Measurements from ENCODE around the gene OSBPL6. TPM values are rescaled to one million over a fixed set of nuclear protein-coding genes. Genes with fewer than 3 reads are reported as not detected.

OSBPL6 gene
- polyA plus RNA-seq, 1 donor: 4.6 TPM

DNA sequence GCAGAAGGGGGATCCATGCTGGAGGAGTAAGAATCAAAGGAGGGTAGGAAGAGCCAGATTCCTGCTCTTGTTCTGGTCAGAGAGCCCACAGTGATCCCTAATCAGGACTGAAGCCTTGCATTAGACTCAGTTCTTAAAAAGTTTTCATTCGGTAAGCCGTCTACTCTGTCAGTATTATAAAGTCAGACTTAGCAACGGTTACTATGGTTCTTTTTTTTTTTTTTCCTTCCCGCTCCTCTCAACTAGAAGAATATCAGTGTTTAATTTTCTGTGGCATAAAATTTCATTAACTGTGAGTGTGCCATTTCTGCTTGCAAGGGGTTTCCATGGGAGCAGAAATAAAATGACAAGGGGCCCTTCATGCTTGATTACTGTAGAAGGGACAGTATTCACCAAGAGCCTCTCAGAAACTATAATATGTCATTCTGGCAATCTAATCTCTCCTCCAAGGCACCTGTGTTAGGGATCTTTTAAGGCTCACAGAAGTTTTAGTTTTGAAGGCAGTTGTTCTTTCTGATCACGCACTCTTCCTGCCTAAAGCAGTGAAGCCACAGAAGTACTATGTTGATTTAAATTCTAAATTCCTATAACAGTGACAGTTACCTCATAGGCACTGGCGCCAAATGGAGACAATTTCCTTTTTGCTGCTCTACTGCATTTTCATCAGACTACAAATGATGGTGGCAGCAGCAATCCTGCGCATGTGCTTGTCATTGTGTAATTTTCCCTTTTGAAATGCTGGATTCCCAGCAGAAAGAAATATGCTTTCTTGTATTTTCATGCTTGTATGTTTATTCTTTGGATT lies 57.0 kb downstream of the OSBPL6 start:
- H3K36me3 ChIP-seq (ENCODE audit: control insufficient read depth, insufficient read depth, low read length): no peaks in the 10 kb centered on the region
- H3K27me3 ChIP-seq (ENCODE audit: control insufficient read depth, insufficient read depth, low read length): no peaks in the 10 kb centered on the region
- H3K27ac ChIP-seq (ENCODE audit: low read length): no peak overlapping the region
- H3K9me3 ChIP-seq (ENCODE audit: control insufficient read depth, low read depth, low read length): no peaks in the 10 kb centered on the region
- no peak overlapping the region for H3K4me3 ChIP-seq (ENCODE audit: low read length)
- DNase-seq: no peak
- 73% methylated on average over 2 of the region's 7 CpGs for WGBS (ENCODE audit: insufficient coverage, low lambda C conversion rate)
- H3K4me1 ChIP-seq (ENCODE audit: control insufficient read depth, insufficient read depth, low read length): no peaks in the 10 kb centered on the region

DNA sequence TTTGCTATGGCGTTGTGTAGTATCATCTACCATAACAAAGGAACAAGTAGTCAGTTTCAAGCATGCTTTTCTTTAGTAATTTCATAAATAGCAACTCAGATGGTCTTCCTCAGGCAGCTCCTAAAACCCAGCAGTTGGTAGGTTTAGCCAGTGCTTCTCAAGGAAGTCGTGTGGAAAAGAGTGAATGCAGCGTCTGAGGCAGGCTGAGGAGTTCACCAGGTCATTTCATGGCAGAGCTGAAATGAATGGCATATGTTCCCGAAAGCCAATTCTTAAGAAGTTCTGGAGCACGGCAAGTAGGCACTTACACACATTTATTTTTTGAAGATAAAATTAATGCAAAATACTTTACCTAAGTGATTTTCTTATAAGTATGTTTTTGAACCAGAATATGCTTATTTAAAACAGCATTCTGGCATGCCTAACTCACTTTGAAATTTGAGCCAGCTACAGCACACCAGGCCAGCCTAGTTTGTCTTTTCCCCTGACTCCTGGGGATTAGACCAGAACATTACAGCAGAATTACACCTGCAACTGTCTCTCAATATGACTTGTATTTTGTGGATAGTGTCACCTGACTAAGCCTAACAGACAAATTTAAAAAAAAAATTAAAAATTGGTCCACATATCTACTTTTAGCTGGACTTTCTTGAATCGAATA lies 62.2 kb downstream of the OSBPL6 start:
- H3K4me1 ChIP-seq (ENCODE audit: control insufficient read depth, insufficient read depth, low read length): no peaks in the 10 kb centered on the region
- H3K4me3 ChIP-seq (ENCODE audit: low read length): no peak overlapping the region
- WGBS (ENCODE audit: insufficient coverage, low lambda C conversion rate): no CpG with 5 or more reads among the region's 6 CpGs
- DNase-seq: no peak
- no peak overlapping the region for H3K27ac ChIP-seq (ENCODE audit: low read length)
- H3K9me3 ChIP-seq (ENCODE audit: control insufficient read depth, low read depth, low read length): no peaks in the 10 kb centered on the region
- H3K27me3 ChIP-seq (ENCODE audit: control insufficient read depth, insufficient read depth, low read length): no peaks in the 10 kb centered on the region
- no peaks in the 10 kb centered on the region for H3K36me3 ChIP-seq (ENCODE audit: control insufficient read depth, insufficient read depth, low read length)

DNA sequence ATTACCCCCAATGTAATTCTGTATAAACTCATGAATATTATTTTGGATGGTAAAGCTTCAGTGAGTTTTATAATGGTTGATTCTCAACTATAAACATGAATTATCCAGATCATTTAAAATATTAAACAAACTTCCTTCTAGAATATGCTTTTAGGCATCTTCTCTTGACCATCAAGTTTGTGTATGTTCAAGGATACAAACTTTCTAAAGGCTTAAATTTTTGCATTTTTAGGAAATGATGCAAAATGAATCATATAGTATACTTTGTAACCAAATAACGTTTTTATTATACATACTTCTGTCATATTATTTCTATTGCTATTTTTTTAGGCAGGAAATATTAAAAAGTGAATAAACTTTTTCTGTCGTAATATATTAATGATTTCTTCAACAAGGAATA lies 62.8 kb downstream of the OSBPL6 start:
- H3K27ac ChIP-seq (ENCODE audit: low read length): no peak overlapping the region
- no peak overlapping the region for H3K4me3 ChIP-seq (ENCODE audit: low read length)
- no peak for DNase-seq
- H3K9me3 ChIP-seq (ENCODE audit: control insufficient read depth, low read depth, low read length): no peaks in the 10 kb centered on the region
- H3K36me3 ChIP-seq (ENCODE audit: control insufficient read depth, insufficient read depth, low read length): no peaks in the 10 kb centered on the region
- H3K27me3 ChIP-seq (ENCODE audit: control insufficient read depth, insufficient read depth, low read length): no peaks in the 10 kb centered on the region
- WGBS (ENCODE audit: insufficient coverage, low lambda C conversion rate): 100% methylated on average over 2 of the region's 2 CpGs
- H3K4me1 ChIP-seq (ENCODE audit: control insufficient read depth, insufficient read depth, low read length): no peaks in the 10 kb centered on the region

DNA sequence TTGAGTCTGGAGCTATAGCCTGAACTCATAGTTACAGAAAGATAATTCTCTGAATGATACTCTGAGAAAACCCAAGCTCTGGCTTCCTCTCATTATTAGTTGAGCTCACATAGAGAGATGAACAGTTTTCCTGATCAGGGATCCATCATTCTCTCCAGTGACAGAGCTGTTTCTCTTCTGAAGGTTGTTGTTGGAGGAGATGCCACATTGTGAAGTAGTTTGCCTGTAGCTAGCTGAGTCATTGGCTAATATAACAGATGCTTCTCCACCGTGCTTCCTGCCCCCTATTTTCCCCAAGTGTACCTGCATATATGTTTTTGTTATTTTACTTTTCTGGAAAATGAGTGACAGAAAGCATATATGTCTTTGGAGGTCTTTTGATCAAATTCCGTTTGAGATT lies 64.6 kb downstream of the OSBPL6 start:
- no peak overlapping the region for H3K4me3 ChIP-seq (ENCODE audit: low read length)
- H3K27ac ChIP-seq (ENCODE audit: low read length): no peak overlapping the region
- no peaks in the 10 kb centered on the region for H3K27me3 ChIP-seq (ENCODE audit: control insufficient read depth, insufficient read depth, low read length)
- WGBS (ENCODE audit: insufficient coverage, low lambda C conversion rate): 83% methylated on average over 1 of the region's 2 CpGs
- H3K36me3 ChIP-seq (ENCODE audit: control insufficient read depth, insufficient read depth, low read length): no peaks in the 10 kb centered on the region
- H3K4me1 ChIP-seq (ENCODE audit: control insufficient read depth, insufficient read depth, low read length): no peaks in the 10 kb centered on the region
- no peak for DNase-seq
- H3K9me3 ChIP-seq (ENCODE audit: control insufficient read depth, low read depth, low read length): no peaks in the 10 kb centered on the region

DNA sequence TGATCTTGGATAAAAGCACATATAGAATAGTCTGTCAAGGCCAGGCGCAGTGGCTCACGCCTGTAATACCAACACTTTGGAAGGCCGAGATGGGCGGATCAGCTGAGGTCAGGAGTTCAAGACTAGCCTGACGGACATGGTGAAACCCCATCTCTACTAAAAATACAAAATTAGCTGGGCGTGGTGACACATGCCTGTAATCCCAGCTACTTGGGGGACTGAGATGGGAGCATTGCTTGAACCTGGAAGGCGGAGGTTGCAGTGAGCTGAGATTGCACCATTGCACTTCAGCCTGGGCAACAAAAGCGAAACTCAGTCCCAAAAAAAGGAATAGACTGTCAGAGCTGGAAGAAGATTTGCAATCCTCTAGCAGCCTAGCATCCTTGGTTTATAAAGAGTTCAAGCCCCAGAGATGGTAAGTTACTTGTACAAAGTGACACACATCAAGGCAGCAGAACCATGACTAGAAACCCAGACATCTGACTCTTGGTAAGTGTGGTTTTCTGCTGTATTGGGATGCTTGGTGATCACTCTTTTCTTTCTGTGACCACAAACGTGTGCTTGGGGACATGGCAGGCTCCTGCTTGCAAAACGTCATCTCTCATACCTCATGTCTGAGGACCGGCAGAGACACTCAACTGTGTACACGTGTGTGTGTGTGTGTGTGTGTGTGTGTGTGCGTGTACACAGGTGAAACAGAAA lies 69.0 kb downstream of the OSBPL6 start:
- Histone ChIP-seq H3K27ac (ENCODE audit: low read length) (no peak overlapping the region), H3K27me3 (ENCODE audit: control insufficient read depth, insufficient read depth, low read length) (no peaks in the 10 kb centered on the region), H3K36me3 (ENCODE audit: control insufficient read depth, insufficient read depth, low read length) (no peaks in the 10 kb centered on the region), H3K4me1 (ENCODE audit: control insufficient read depth, insufficient read depth, low read length) (no peaks in the 10 kb centered on the region), H3K4me3 (ENCODE audit: low read length) (no peak overlapping the region), H3K9me3 (ENCODE audit: control insufficient read depth, low read depth, low read length) (no peaks in the 10 kb centered on the region)
- WGBS (ENCODE audit: insufficient coverage, low lambda C conversion rate): no CpG with 5 or more reads among the region's 13 CpGs
- DNase-seq: no peak

DNA sequence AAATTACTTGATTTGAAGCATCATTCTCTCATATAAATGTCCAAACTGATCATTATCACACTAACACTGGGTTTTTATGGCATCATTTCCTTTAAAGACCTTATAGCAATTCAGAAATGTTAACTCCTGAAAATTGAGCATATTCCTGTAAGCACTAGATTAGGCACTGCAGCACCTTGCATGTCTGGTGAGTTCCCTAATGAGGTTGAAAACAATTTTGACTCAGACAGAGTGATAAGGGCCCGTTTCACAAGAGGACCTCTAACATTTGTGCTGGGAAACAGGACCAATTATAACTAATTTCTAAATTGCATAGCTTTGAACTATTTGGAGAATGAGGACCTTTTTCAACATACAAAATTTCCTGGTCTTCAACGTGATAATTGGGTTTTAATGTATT lies 69.9 kb downstream of the OSBPL6 start:
- no peak for DNase-seq
- H3K36me3 ChIP-seq (ENCODE audit: control insufficient read depth, insufficient read depth, low read length): no peaks in the 10 kb centered on the region
- no peaks in the 10 kb centered on the region for H3K9me3 ChIP-seq (ENCODE audit: control insufficient read depth, low read depth, low read length)
- 67% methylated on average over 1 of the region's 2 CpGs for WGBS (ENCODE audit: insufficient coverage, low lambda C conversion rate)
- no peaks in the 10 kb centered on the region for H3K4me1 ChIP-seq (ENCODE audit: control insufficient read depth, insufficient read depth, low read length)
- H3K27ac ChIP-seq (ENCODE audit: low read length): no peak overlapping the region
- no peaks in the 10 kb centered on the region for H3K27me3 ChIP-seq (ENCODE audit: control insufficient read depth, insufficient read depth, low read length)
- H3K4me3 ChIP-seq (ENCODE audit: low read length): no peak overlapping the region

DNA sequence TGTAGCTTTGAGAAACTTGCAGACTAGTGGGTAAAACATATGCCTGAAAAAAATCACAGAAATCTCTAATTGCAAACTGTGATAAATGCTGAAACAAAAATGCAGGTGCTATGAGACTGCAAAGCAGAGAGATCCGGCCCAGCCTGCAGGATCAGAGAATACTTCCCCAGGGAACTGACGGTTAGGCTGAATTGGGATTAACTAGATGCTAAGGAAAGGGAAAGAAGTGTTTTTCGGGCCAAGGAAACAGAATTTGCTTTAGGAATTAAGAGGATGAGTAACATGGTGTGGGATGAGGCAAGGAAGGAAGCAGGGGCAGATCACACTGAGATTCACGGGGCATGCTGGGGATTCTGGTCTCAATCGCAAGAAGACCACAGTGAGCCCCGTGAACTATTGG lies 71.5 kb downstream of the OSBPL6 start:
- WGBS (ENCODE audit: insufficient coverage, low lambda C conversion rate): no CpG with 5 or more reads among the region's 6 CpGs
- no peaks in the 10 kb centered on the region for H3K4me1 ChIP-seq (ENCODE audit: control insufficient read depth, insufficient read depth, low read length)
- no peak for DNase-seq
- H3K36me3 ChIP-seq (ENCODE audit: control insufficient read depth, insufficient read depth, low read length): no peaks in the 10 kb centered on the region
- no peaks in the 10 kb centered on the region for H3K9me3 ChIP-seq (ENCODE audit: control insufficient read depth, low read depth, low read length)
- H3K4me3 ChIP-seq (ENCODE audit: low read length): no peak overlapping the region
- no peak overlapping the region for H3K27ac ChIP-seq (ENCODE audit: low read length)
- no peaks in the 10 kb centered on the region for H3K27me3 ChIP-seq (ENCODE audit: control insufficient read depth, insufficient read depth, low read length)

DNA sequence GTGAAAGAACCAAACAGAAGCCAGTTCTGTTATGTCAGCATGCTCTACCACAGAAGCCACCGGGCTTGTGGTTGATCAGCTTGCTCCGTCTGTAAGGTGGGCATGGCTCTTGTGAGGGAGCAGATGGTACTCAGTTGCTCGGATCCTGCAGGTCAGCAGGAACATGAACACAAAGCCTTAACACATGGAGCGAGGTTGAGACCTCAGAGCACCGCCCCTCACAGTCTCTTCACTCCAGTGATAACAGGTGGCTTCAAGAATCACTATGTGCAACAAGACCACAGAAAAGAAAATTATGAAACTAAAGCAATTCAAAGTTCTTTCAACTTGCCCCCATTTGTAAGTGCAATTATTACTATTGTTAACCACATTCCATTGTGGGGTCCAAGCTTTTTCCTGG lies 72.1 kb downstream of the OSBPL6 start:
- no peak for DNase-seq
- Histone ChIP-seq H3K36me3 (ENCODE audit: control insufficient read depth, insufficient read depth, low read length) (no peaks in the 10 kb centered on the region), H3K27me3 (ENCODE audit: control insufficient read depth, insufficient read depth, low read length) (no peaks in the 10 kb centered on the region), H3K4me3 (ENCODE audit: low read length) (no peak overlapping the region), H3K9me3 (ENCODE audit: control insufficient read depth, low read depth, low read length) (no peaks in the 10 kb centered on the region), H3K4me1 (ENCODE audit: control insufficient read depth, insufficient read depth, low read length) (no peaks in the 10 kb centered on the region), H3K27ac (ENCODE audit: low read length) (no peak overlapping the region)
- WGBS (ENCODE audit: insufficient coverage, low lambda C conversion rate): no CpG with 5 or more reads among the region's 5 CpGs

DNA sequence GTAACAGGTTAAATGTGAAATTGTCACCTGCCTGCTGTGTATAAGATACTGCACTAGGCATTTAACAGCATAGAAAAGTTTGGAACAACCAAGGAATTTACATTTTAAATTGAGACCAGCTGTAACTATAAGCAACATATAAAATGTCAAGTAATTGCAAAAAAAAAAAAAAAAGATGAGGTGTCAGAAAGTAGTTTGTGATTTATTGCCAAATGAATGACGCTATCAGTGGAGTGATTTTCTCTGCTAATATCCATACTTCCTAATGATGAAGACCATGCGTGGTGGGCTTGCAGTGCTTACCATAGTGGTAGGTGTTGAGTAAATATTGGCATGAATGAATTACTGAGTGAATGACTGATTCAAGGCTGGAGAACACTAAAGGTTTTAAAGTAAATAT lies 73.3 kb downstream of the OSBPL6 start:
- Histone ChIP-seq H3K4me3 (ENCODE audit: low read length) (no peak overlapping the region), H3K27me3 (ENCODE audit: control insufficient read depth, insufficient read depth, low read length) (no peaks in the 10 kb centered on the region), H3K4me1 (ENCODE audit: control insufficient read depth, insufficient read depth, low read length) (no peaks in the 10 kb centered on the region), H3K9me3 (ENCODE audit: control insufficient read depth, low read depth, low read length) (no peaks in the 10 kb centered on the region), H3K36me3 (ENCODE audit: control insufficient read depth, insufficient read depth, low read length) (no peaks in the 10 kb centered on the region), H3K27ac (ENCODE audit: low read length) (no peak overlapping the region)
- no CpG with 5 or more reads among the region's 2 CpGs for WGBS (ENCODE audit: insufficient coverage, low lambda C conversion rate)
- no peak for DNase-seq

DNA sequence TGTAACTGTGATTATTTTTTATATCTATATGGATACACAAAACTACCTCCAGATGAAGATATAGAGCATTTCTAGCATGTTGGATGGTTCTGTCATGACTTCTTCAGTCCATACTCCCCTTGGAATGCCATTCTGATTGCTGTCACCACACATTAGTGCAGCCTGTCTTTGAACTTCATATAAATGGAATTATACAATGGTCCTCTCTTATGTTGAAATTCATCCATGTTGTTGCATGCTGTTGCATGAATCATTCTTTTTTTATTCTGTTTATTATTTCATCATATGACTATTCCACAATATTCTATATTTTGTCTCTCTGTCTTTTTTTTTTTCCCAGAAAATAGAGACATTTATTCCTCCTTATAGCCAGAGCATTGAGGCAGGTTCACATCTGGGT lies 74.1 kb downstream of the OSBPL6 start:
- Histone ChIP-seq H3K4me1 (ENCODE audit: control insufficient read depth, insufficient read depth, low read length) (no peaks in the 10 kb centered on the region), H3K27me3 (ENCODE audit: control insufficient read depth, insufficient read depth, low read length) (no peaks in the 10 kb centered on the region), H3K9me3 (ENCODE audit: control insufficient read depth, low read depth, low read length) (no peaks in the 10 kb centered on the region), H3K4me3 (ENCODE audit: low read length) (no peak overlapping the region), H3K36me3 (ENCODE audit: control insufficient read depth, insufficient read depth, low read length) (no peaks in the 10 kb centered on the region), H3K27ac (ENCODE audit: low read length) (no peak overlapping the region)
- DNase-seq: no peak

All from large intestine (tissue), 3 donors.